A549 (cell line): ENCODE results near the gene CDK18. TPM values are rescaled to one million over a fixed set of nuclear protein-coding genes. Genes with fewer than 3 reads are reported as not detected.

ENCODE experiments used
- ATAC-seq, 2 experiments: fragments of 200-7000 bp in 1 of 2; fragments of >200 bp in 1 of 2; cut with Nextera tagmentation in 1 of 2; cut with Tn5 transposase in 1 of 2; 3 replicates each; pipeline versions ENCODE4 v1.8.0 to v1.9.1; 2018 to 2020; ENCODE audit warnings: mild to moderate bottlenecking in 1 of 2, moderate library complexity in 1 of 2
- CTCF ChIA-PET: fragments of 300-600 bp; sonication (Branson Sonifier 250); formaldehyde crosslinking; extraction: SDS; loops from one replicate; lab custom pipeline; 2021; ENCODE audit warnings: antibody characterized with exemption, inconsistent platforms; lab: Yijun Ruan, JAX
- POLR2A ChIA-PET: fragments of 350-600 bp; formaldehyde crosslinking; extraction: SDS; loops from one replicate; lab custom pipeline; 2021; ENCODE audit warnings: antibody characterized with exemption, inconsistent platforms; lab: Yijun Ruan, JAX
- DNase-seq, 2 experiments: peaks; one replicate each; pipeline versions ENCODE4 v3.0.0 to v3.0.0-alpha.2; 2011 to 2016; ENCODE audit warnings: low read depth in 1 of 2, low spot score in 1 of 2
- FAIRE-seq: peaks from 2 replicates; lab custom pipeline; 2011; peaks lifted over from hg19 to GRCh38; lab: Jason Lieb, UNC
- H3K27ac ChIP-seq, 2 experiments: fragments of >200 bp; sonication (Bioruptor Twin); formaldehyde crosslinking; 3 replicates each; pipeline ENCODE4 v1.5.1; 2016 to 2017
- H3K4me1 ChIP-seq: fragments of >200 bp; sonication (Bioruptor Twin); formaldehyde crosslinking; 3 replicates; pipeline ENCODE4 v1.6.1; 2016
- H3K4me2 ChIP-seq: fragments of >200 bp; sonication (Bioruptor Twin); formaldehyde crosslinking; 3 replicates; pipeline ENCODE4 v1.6.1; 2016
- H3K4me3 ChIP-seq: fragments of >200 bp; sonication (Bioruptor Twin); formaldehyde crosslinking; 3 replicates; pipeline ENCODE4 v1.5.1; 2016
- H3K9me3 ChIP-seq: fragments of >200 bp; sonication (Bioruptor Twin); formaldehyde crosslinking; 3 replicates; pipeline ENCODE4 v1.6.1; 2016
- ATOH8 ChIP-seq: fragments of 250-450 bp; sonication (Bioruptor Pico); IDR thresholded peaks from 2 replicates; pipeline ENCODE4 v1.5.0; 2020; ENCODE audit warnings: low read depth, mild to moderate bottlenecking, moderate library complexity
- CBX8 ChIP-seq: fragments of 200-600 bp; sonication (generic); IDR thresholded peaks from 2 replicates; pipeline ENCODE4 v1.6.1; 2016
- CEBPB ChIP-seq, 2 experiments: fragments of >200 bp in 1 of 2; sonication (Bioruptor Twin) in 1 of 2; formaldehyde crosslinking in 1 of 2; IDR thresholded peaks; 2 replicates each; pipeline ENCODE4 v1.6.1; 2012 to 2016
- CHD2 ChIP-seq: fragments of 150-350 bp; IDR thresholded peaks from 2 replicates; pipeline ENCODE4 v1.6.1; 2014; ENCODE audit warnings: low read length; ENCODE audit not compliant: partially characterized antibody
- CHD4 ChIP-seq: fragments of 200-600 bp; sonication (generic); IDR thresholded peaks from 2 replicates; pipeline ENCODE4 v1.6.1; 2016; ENCODE audit warnings: antibody characterized with exemption, mild to moderate bottlenecking, borderline replicate concordance
- EHF ChIP-seq: fragments of 250-450 bp; sonication (Bioruptor Pico); IDR thresholded peaks from 2 replicates; pipeline ENCODE4 v1.5.0; 2020; ENCODE audit warnings: mild to moderate bottlenecking
- FOXS1 ChIP-seq: fragments of 250-450 bp; sonication (Bioruptor Pico); IDR thresholded peaks from 2 replicates; pipeline ENCODE4 v1.5.0; 2020; ENCODE audit warnings: mild to moderate bottlenecking, moderate library complexity
- HDAC2 ChIP-seq: fragments of 200-600 bp; sonication (generic); IDR thresholded peaks from 2 replicates; pipeline ENCODE4 v1.6.1; 2016
- HES2 ChIP-seq: fragments of >200 bp; sonication (Bioruptor Twin); formaldehyde crosslinking; IDR thresholded peaks from 2 replicates; pipeline ENCODE4 v1.6.1; 2016
- HOXB5 ChIP-seq: fragments of 250-450 bp; sonication (Bioruptor Pico); IDR thresholded peaks from 2 replicates; pipeline ENCODE4 v1.5.0; 2020; ENCODE audit warnings: mild to moderate bottlenecking, moderate library complexity
- JUN ChIP-seq, 2 experiments: fragments of >200 bp; sonication (Bioruptor Twin); formaldehyde crosslinking; IDR thresholded peaks; 2 replicates in 1 of 2; 3 replicates in 1 of 2; pipeline ENCODE4 v1.6.1; 2016 to 2017
- KDM5A ChIP-seq: fragments of 200-600 bp; sonication (generic); IDR thresholded peaks from 2 replicates; pipeline ENCODE4 v1.6.1; 2016; ENCODE audit warnings: antibody characterized with exemption, mild to moderate bottlenecking
- PBX3 ChIP-seq: IDR thresholded peaks from 2 replicates; pipeline ENCODE4 v1.6.1; 2012
- PHF8 ChIP-seq: fragments of 200-600 bp; sonication (generic); IDR thresholded peaks from 2 replicates; pipeline ENCODE4 v1.6.1; 2016; ENCODE audit warnings: low read depth, mild to moderate bottlenecking, antibody characterized with exemption, moderate library complexity, borderline replicate concordance
- RAD21 ChIP-seq, 2 experiments: fragments of >200 bp in 1 of 2; sonication (Bioruptor Twin) in 1 of 2; formaldehyde crosslinking in 1 of 2; IDR thresholded peaks in 1 of 2; conservative IDR thresholded peaks in 1 of 2; 2 replicates in 1 of 2; 3 replicates in 1 of 2; pipeline ENCODE4 v1.6.1; 2012 to 2018; ENCODE audit warnings: inconsistent platforms in 1 of 2
- REST ChIP-seq: fragments of 200-600 bp; sonication (generic); IDR thresholded peaks from 2 replicates; pipeline ENCODE4 v1.6.1; 2016; ENCODE audit warnings: antibody characterized with exemption, mild to moderate bottlenecking, moderate library complexity
- RNF2 ChIP-seq: fragments of 200-600 bp; sonication (generic); IDR thresholded peaks from 2 replicates; pipeline ENCODE4 v1.6.1; 2016; ENCODE audit warnings: low read depth, mild to moderate bottlenecking, antibody characterized with exemption, moderate library complexity, borderline replicate concordance
- SREBF2 ChIP-seq: fragments of 450-650 bp; IDR thresholded peaks from 2 replicates; pipeline ENCODE4 v1.6.1; 2014; ENCODE audit warnings: mild to moderate bottlenecking, moderate library complexity
- USF2 ChIP-seq: fragments of 450-650 bp; IDR thresholded peaks from 2 replicates; pipeline ENCODE4 v1.6.1; 2014; ENCODE audit warnings: antibody characterized with exemption
- ZC3H11A ChIP-seq: fragments of 450-650 bp; IDR thresholded peaks from 2 replicates; pipeline ENCODE4 v1.6.1; 2014; ENCODE audit warnings: antibody characterized with exemption, mild to moderate bottlenecking
- WGBS: methylation state at CpG from one replicate; pipeline ENCODE4 v1.1.6; 2017; ENCODE audit errors: missing lambda C conversion rate; 5-methylcytosine and 5-hydroxymethylcytosine counted together
- polyA plus RNA-seq, 4 experiments: library from polyadenylated mRNA; depleted of rRNA in 3 of 4; stranded (reverse); fragments of >200 nt; fragmentation: RNase III in 1 of 4; extraction: RNeasy Plus Mini Kit Qiagen cat#74134 plus additional on column Dnase treatment in 1 of 4; gene quantifications; 2 replicates in 3 of 4; 3 replicates in 1 of 4; pipeline ENCODE4 v1.2.3, GENCODE V29; 2011 to 2017

CDK18 gene
- polyA plus RNA-seq, 2 of the 4 experiments (the other 2 are of a cell fraction), result 0.75 to 2.0 TPM

GRCh38 chr1:205512059-205513045, 7.9 kb downstream of the CDK18 start:
- CTCF ChIA-PET, result interaction anchor here (0.8 to 13.3 kb wide), 9 partner anchors 11 to 523 kb away, joined by 3 to 134 read pairs (median 4); no protein-coding TSS in a partner anchor
- no peaks in the 10 kb centered on the region for H3K9me3 ChIP-seq
- H3K4me2 ChIP-seq, result no peak overlapping the region
- POLR2A ChIA-PET, result no interaction called here
- WGBS, result 70% methylated on average over 13 of the region's 13 CpGs
- FAIRE-seq (no peak), DNase-seq (no peak), ATAC-seq (no peak)
- no peaks in the 10 kb centered on the region for H3K4me1 ChIP-seq
- H3K4me3 ChIP-seq, result no peak overlapping the region
- no peak overlapping the region for H3K27ac ChIP-seq
- TF ChIP-seq PBX3 (no peak), CBX8 (no peak), ZC3H11A (no peak), RAD21 (conservative IDR thresholded peaks at IDR 0.05 in 1 of 2, IDR thresholded peaks at IDR 0.05 in 1 of 2) (no peak), HOXB5 (CRISPR knock-in tag) (no peak), KDM5A (no peak), SREBF2 (no peak), EHF (CRISPR knock-in tag) (no peak), RNF2 (no peak), JUN (IDR thresholded peaks at IDR 0.05) (no peak), REST (no peak)

- no peak for DNase-seq
- Histone ChIP-seq H3K4me3 (no peak overlapping the region), H3K4me2 (no peak overlapping the region), H3K27ac (no peak overlapping the region), H3K9me3 (no peaks in the 10 kb centered on the region), H3K4me1 (no peaks in the 10 kb centered on the region)
- ATAC-seq, result no peak
- POLR2A ChIA-PET, result no interaction called here
- CTCF ChIA-PET, result interaction anchor here (0.8 to 13.3 kb wide), 4 partner anchors 10 to 27 kb away, joined by 3 to 134 read pairs (median 54); no protein-coding TSS in a partner anchor
- FAIRE-seq, result no peak
- TF ChIP-seq HDAC2 (no peak), PBX3 (no peak), CHD4 (no peak), PHF8 (no peak), USF2 (no peak), ATOH8 (no peak), FOXS1 (CRISPR knock-in tag) (no peak), CHD2 (no peak), HES2 (no peak), CEBPB (IDR thresholded peaks at IDR 0.05) (no peak), RNF2 (no peak)
- WGBS, result 63% methylated on average over 5 of the region's 5 CpGs
Measured at GRCh38 chr1:205513774-205514173, 9.3 kb downstream of the CDK18 start.
